GM10847 (cell line): ENCODE results near the gene MS4A4A.

Source experiments
- POLR2A ChIP-seq: IDR thresholded peaks from 2 replicates; pipeline ENCODE4 v1.6.1; 2011; ENCODE audit not compliant: insufficient read length; ENCODE audit errors: extremely low read depth

MS4A4A gene

DNA sequence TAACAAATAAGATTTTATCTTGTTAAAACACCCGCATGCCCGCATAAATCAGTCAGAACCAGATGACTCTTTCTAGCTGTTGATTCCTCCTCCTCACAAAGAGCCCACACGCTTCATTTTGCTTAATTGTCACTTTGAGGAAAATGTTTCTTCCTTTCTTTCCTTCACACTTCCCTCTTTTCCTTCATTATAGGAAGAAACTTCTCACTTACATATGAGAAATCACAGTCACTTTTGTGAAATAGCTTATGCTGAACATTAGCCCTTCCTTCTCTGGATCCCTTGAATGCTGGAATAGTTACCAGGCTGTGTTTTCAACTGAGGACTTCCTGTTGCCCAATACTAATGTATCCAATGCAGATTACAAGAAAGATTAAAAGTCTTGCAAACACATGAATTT, 52.4 kb downstream of the MS4A4A start:
- TF ChIP-seq POLR2A = no peak

DNA sequence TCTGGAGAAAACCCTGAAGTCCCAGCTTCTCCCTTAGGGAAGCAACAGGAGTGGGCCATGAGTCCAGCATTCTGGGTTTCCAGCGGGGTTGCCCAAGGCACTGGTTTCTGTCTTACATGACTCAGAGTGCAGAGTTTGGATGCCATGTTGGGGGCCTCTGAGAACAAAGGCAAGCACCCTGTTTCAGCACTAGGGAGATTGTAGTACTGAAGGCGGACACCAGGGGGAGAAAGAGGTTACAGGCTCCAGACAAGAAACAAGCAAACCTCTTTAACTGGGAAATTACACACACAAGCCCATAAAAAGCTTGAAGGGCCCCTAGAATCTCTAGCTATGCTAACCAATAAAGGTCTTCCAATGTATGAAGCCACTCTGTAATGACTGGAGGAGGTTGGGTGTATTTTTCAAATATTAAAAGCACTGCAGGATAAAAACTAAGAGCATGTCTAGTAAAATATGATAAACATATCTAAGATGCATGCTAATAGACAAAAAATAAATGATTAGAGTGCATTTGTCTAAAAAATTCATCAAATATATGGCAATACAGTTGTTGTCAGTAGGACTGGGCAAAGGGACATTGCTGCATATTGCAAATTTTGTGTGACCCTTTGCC, 53.6 kb downstream of the MS4A4A start:
- TF ChIP-seq POLR2A = no peak

DNA sequence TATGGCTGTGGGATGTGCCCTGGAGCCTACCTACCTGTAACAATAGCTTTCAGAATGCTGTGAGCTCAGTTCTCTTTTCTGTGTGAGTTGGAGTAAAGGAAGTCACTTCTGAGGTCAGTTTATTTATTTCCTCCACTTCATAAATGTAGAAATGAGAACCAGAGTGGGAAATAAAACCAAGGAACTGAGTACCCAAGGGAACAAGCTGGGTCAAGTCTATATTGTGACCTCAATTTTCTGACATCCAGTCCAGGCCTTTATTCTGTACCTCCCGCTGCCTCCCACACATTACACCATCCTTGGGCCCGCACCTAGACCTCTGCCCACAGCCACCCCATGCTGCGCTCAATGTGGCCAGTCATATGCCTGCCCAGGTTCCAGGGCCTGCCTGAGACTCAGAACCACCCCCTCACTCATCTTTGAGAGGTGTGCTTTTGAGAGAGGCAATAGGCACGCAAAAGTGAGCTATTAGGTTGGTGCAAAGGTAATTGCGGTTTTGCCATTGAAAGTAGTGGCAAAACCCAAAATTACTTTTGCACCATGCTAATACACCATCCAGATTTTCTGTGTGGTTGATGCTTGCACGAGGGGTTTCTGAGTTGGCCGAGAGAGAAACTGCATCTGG, 56.4 kb downstream of the MS4A4A start:
- TF ChIP-seq POLR2A = no peak

DNA sequence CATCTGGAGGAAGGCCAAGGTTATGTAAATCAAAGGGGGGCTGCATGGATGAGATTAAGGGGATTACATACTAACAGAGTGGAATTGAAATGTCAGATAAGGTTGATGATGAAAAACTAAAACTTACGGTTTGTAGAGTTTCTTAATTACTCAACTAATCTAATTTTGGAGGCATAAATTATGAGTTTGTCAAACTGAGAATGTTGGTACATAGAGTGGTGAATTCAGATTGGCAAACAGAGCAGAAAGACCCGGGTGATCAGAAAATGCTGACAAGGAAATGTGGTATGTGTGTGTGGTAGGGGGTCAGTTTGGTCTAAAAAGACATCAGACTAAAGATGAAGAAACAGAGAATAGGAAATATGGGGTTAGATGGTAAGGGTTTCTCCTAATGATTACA, 57.6 kb downstream of the MS4A4A start:
- TF ChIP-seq POLR2A = no peak

DNA sequence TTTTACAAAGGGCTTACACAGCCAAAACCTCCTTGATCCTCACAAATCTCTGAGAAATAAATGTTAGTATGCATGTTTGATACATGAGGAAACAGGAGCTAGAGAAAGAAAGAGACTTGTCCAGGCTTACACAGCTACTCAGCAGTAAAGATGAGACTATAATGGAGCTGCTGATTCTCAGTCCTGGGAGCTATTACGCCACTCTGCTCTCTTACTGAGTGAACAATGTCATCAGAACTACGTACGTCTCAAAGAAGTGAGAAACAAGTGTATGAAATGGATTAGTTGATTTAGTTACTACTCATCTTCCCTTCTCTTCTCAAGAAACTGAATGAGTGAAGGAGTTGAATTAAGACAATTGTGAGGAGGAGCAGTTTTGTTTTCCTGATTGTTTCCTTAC, 58.9 kb downstream of the MS4A4A start:
- no peak for TF ChIP-seq POLR2A

DNA sequence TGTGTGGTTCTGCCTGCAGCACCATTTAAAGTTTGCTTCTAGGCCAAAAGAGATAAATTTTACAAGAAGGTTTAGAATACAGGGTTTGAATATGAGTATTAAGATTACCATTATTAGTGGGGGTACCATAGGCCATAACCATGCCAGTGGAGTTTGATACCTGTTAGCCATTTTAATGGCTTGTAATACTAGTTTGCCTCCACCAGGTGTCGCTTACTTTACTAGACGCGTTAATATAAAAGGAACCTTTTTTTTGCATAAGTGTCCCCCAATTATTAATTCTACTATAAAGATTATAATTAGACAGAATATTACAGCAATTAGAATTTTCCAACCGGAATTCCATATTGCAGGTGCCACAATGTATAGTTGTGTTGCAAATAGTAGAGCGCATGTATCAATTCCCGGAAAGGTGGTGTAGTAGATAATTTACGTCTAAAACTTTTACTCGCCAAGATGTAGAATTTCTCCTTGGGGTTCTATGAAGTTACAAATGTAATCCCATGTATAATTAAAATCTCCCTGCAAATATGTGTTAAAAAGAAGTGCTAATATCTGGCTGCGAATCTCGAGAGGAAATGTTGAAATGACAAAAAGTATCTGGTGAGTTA, 62.7 kb downstream of the MS4A4A start:
- no peak for TF ChIP-seq POLR2A

DNA sequence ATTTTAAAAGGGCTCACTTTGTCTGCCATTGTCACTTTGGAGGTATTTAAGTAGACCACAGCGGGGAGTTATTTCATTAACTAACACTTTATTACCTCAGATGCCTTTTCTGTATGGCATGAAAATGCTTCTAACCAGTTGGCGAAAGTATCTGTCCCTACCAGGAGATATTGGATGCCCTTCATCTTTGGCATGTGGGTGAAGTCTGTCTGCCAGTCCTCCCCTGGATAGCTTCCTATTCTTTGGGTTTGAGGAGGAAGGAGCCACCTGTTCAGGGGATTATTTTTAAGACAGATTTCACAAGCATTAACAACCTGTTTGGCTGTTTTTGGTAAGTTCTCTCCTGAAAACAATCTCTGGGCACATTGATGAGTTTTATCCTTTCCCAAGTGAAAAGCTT, 63.7 kb downstream of the MS4A4A start:
- TF ChIP-seq POLR2A = no peak

DNA sequence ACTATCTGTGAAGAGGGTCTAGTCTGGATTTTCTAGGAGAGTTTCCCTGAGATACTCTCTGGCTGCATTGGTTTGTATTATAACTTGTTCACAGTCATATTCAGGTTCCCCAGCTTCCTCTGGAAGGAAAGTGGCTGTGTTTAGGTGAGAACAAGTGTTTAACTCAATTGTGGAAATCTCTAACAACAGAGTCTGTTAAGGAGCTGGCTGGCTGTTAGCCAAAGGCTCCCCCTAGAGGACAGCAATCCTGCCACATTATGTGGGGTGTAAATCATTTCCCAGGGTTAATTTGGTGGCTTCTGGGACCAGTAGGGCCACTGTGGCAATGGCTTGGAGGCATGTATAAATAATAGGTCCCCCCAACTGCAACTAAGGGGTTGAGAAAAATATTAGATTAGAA, 65.0 kb downstream of the MS4A4A start:
- no peak for TF ChIP-seq POLR2A

DNA sequence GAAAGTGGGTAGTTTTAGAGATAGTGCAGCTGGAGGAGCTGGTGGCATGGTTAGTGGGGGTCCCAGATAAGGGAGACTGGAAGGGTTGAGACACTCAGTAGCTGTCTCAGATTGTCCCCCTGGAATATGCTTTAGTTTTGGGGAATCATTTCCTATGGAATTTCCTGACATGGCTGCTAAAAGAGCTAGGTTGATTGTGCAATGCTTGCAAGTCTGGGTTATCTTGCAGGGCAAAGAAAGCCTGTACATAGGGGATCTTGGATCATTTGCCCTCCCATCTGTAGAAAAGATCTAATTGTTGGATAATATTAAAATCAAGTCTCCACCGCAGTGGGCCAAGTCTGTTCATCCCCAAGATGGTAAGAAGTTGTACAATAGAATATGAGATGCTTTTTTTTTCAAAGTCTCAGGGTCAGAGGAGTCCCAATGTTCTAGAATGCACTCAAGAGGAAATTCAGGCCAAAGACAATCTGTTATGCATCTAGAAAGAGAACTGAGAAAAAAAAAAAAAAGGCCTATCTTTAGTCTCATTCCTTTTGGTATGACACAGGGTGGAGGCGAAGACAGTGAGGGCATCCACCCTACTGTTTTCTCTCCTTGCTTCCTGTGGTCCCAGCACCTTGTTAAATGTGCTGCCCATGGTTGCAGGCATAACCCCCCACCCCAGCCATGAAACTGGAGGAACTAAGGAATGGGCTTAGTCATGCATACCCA, 66.8 kb downstream of the MS4A4A start:
- no peak for TF ChIP-seq POLR2A

DNA sequence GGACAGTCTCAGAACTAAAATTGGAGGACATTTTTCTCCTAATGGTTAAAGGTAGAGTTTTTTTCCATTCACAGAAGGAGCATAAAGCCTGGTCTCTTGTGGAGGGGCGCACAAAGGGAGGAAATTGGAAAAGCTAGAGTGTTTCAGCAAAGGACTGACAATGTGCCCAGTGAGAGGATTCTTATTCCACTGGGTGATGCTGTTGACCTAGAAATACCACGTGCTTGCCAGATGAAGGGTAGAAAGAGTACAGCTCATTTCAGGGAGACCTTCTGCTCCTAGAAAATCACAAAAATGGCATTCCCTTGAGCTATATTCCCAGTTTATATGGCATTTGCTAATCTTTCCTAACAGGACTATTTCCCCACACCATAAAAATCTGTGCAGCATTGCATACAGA, 67.7 kb downstream of the MS4A4A start:
- TF ChIP-seq POLR2A = no peak

DNA sequence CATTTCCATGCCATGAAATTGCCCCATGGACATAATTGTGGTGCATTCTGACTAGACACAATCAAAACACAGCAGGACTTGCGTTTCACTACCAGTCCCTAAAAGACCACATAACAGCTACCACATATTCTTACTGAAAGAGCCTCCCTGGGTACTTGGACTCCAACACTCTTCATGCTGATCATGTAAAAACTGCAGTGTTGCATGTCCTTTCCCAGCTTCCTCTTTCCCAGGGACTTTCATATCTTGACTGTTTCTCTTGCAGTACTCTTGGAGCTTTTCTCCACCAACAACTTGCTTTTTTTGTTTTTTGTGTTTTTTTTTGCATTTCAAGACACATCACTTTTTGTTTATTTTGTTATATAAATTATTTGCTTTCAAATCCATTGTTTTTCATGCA, 69.5 kb downstream of the MS4A4A start:
- TF ChIP-seq POLR2A = no peak

DNA sequence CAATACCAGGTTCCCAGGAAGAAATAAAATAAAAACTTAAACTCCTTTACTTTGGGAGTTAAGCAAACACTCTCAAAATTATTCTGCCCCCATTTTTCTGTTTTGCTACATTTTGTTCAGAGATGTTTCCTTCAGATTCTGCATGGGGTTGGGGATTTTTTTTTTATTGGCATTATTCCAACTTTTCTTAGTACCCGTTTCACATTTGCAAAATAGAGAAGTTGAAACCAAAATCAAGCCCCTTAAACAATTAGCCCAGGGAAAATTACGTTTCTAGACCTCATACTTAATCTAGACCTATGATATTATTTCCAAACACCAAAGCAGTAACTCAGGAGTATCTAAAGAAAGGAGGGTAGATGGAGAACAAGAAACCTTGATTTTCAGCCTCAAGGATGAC, 77.3 kb downstream of the MS4A4A start:
- no peak for TF ChIP-seq POLR2A
